Activated CD4-positive, alpha-beta memory T cell treated with anti-CD3 and anti-CD28 coated beads for 36 hours (primary cell): Measurements from ENCODE around the gene LAD1. TPM values are rescaled to one million over a fixed set of nuclear protein-coding genes. Genes with fewer than 3 reads are reported as not detected.

Source experiments
- CTCF ChIA-PET: fragments of 350-600 bp; sonication (Branson Sonifier 250); formaldehyde crosslinking; loops from one replicate; lab custom pipeline; 2021; ENCODE audit warnings: antibody characterized with exemption, inconsistent platforms; lab: Charles Lee
- POLR2A ChIA-PET: fragments of 350-600 bp; sonication (Branson Sonifier 250); formaldehyde crosslinking; loops from one replicate; lab custom pipeline; 2021; ENCODE audit warnings: antibody characterized with exemption; lab: Charles Lee
- DNase-seq: peaks from one replicate; pipeline ENCODE4 v3.0.0-alpha.2; 2020
- H3K27ac Mint-ChIP-seq: one replicate; pipeline ENCODE4 v1.8.0; 2021; ENCODE audit warnings: mixed read lengths
- H3K27me3 Mint-ChIP-seq: one replicate; pipeline ENCODE4 v1.8.0; 2021; ENCODE audit warnings: mixed read lengths
- H3K36me3 Mint-ChIP-seq: one replicate; pipeline ENCODE4 v1.8.0; 2021; ENCODE audit warnings: mixed read lengths
- H3K4me1 Mint-ChIP-seq: one replicate; pipeline ENCODE4 v1.8.0; 2021; ENCODE audit warnings: low read depth, mixed read lengths
- H3K4me3 Mint-ChIP-seq: one replicate; pipeline ENCODE4 v1.8.0; 2021; ENCODE audit warnings: mild to moderate bottlenecking, mixed read lengths
- H3K9me3 Mint-ChIP-seq: one replicate; pipeline ENCODE4 v1.8.0; 2021; ENCODE audit warnings: mixed read lengths
- intact Hi-C: fragments of 100-400 bp; cut with micrococcal nuclease; formaldehyde crosslinking; loops from one replicate; pipeline ENCODE4 v1.15.1; 2023
- total RNA-seq, 2 experiments: library from RNA; stranded (reverse); gene quantifications; one replicate each; pipeline ENCODE4 v1.2.3, GENCODE V29; 2021

LAD1 gene
- total RNA-seq, 2 experiments from 2014 or later, result not detected

DNA sequence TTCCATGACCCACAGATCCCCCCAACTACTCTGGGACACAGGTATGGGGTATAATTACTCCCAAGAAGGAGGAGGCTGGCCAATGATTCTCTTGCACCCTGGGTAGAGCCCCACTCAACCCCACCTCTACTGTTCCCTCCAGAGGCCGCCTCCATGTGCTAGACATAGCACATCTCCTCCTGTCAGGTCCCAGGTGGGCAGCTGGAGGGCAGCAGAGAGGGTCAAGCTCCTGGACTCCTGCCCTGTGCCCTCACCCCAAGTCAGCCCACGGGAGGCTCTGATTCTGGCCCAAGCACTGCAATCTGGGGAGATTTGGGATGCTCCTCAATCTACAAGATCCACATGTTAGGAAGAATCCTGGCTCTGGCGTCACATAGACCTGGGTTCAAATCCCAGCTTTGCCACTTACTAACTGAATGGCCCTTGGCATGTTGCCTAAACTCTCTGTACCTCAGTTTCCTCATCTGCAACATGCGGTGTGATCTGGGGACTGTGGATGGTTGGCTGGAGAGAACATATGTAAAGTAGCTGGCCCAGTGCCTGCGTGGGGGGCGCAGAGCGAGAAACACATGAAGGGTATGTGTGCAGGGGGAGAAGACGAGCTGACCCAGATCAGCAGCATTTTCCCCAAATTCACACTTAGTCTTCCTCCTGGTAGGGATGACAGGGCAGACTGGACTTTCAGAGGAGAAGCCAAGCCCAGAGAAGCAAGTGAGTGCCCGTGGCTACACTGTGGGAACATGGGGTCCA, 44.8 kb downstream of the LAD1 start:
- H3K36me3 Mint-ChIP-seq, result no peaks in the 10 kb centered on the region
- POLR2A ChIA-PET, result no interaction called here
- intact Hi-C loops, result no loop called here
- no peak for DNase-seq
- peaks cover 11% of the 10 kb centered on the region for H3K27me3 Mint-ChIP-seq
- H3K27ac Mint-ChIP-seq, result no peak overlapping the region
- no peaks in the 10 kb centered on the region for H3K4me1 Mint-ChIP-seq
- H3K9me3 Mint-ChIP-seq, result no peaks in the 10 kb centered on the region
- CTCF ChIA-PET, result no interaction called here
- no peak overlapping the region for H3K4me3 Mint-ChIP-seq

DNA sequence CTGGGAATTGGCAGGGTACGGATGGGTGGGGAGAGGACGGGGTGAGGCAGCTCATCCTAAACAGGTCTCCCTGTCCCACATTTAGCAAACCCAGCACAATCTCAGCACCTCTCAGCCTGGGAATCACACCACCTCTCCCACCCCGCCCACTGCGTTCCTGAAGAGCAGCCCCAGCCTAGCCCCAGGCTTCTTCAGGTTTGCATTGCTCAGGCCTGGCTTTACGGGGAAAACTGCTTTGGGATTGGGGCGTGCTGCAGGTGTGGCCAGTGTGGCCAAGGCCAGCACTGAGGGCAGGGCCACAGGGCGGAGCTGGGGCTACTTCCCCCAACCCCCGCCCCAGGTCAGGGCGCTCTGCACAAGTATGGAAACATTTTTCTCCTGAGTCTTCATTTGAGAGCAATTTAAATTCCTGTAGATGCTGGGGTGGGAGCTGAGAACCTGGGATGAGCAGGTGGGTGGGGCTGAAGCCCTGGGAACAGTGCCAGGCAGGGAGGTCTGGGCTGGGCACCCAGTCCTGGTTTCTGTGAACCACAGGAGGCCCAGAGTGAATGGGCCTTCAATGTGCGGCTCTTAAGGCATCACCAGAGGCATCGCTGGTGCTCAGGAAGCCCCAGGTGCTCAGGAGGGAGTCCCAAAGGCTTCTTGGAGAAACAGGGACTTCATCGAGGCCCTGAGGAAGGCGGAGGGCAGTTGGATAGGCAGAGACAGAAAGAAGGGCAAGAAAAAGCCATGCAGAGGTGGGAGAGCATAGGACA, 45.8 kb downstream of the LAD1 start:
- POLR2A ChIA-PET, result no interaction called here
- CTCF ChIA-PET, result no interaction called here
- DNase-seq, result no peak
- Mint-ChIP-seq H3K27me3 (peaks cover 11% of the 10 kb centered on the region), H3K36me3 (no peaks in the 10 kb centered on the region), H3K9me3 (no peaks in the 10 kb centered on the region), H3K4me3 (no peak overlapping the region), H3K4me1 (no peaks in the 10 kb centered on the region), H3K27ac (no peak overlapping the region)
- intact Hi-C loops, result no loop called here

DNA sequence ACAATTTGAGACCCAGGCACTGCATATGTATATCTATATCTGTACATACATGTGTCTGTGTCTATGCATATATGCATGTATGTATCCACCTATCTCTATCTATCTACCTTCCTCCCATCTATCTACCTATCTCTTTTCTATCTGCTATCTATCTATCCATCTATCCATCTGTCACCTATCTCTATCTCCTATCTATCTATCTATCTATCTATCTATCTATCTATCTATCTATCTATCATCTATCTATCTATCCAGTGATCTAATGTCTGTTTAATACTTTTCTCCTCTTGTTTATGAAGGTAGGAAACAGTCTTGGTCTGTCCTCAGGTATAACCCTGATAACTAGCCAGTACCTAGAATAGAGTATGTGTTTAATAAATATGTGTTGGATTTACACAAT, 47.5 kb downstream of the LAD1 start:
- CTCF ChIA-PET, result no interaction called here
- peaks cover 14% of the 10 kb centered on the region for H3K27me3 Mint-ChIP-seq

DNA sequence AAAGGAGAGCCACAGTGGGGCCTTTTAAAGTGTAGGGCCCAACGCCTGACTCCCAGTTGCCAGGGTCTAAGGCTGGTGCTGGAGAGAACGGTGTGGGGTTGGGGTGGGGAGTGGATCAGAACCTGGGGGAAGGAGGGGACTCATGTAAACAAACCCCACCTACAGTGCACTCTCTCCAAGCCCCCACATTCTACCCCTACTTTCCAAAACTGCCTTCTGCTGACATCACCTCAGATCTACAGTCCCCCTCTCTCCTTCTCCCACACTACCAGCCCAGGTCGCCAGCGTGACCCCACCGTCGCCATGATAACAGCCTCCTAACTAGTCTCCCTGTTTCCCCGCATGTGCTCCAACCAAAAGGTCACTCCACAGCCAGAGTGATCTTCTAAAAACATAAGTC, 48.2 kb downstream of the LAD1 start:
- ChIA-PET CTCF (interaction anchor here (1.2 kb wide), 2 partner anchors 18 to 97 kb away, joined by 3 read pairs; no protein-coding TSS in a partner anchor), POLR2A (no interaction called here)
- H3K9me3 Mint-ChIP-seq, result no peaks in the 10 kb centered on the region
- H3K4me1 Mint-ChIP-seq, result no peaks in the 10 kb centered on the region
- no peak for DNase-seq
- no peaks in the 10 kb centered on the region for H3K36me3 Mint-ChIP-seq
- no peak overlapping the region for H3K4me3 Mint-ChIP-seq
- H3K27me3 Mint-ChIP-seq, result peaks cover 14% of the 10 kb centered on the region
- no peak overlapping the region for H3K27ac Mint-ChIP-seq
- intact Hi-C loops, result no loop called here

More for the DNA sequence above, 47.5 kb downstream of the LAD1 start:
- intact Hi-C loops, result no loop called here
- H3K36me3 Mint-ChIP-seq, result no peaks in the 10 kb centered on the region
- H3K4me3 Mint-ChIP-seq, result no peak overlapping the region
- H3K27ac Mint-ChIP-seq, result no peak overlapping the region
- no peaks in the 10 kb centered on the region for H3K9me3 Mint-ChIP-seq
- POLR2A ChIA-PET, result no interaction called here
- DNase-seq, result no peak
- H3K4me1 Mint-ChIP-seq, result no peaks in the 10 kb centered on the region

DNA sequence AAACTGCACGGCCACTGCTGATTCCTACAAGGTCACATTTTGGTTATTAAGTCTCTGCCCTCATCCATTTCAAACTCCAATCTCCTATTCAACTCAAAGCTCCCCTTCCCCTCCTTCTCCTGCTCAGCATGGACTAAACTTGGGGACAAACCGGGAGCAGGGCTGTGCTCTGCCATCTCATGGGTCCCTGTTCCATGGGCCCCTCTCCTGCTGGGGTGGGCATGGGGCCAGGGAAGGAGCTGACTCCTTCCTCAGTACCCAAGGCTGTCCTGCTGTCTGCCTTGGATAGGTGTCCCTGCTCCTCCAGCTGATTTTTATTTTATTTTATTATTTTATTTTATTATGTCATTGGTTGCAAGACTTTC, 48.8 kb downstream of the LAD1 start:
- no peak overlapping the region for H3K4me3 Mint-ChIP-seq
- H3K36me3 Mint-ChIP-seq, result no peaks in the 10 kb centered on the region
- H3K27me3 Mint-ChIP-seq, result peaks cover 14% of the 10 kb centered on the region
- no peak for DNase-seq
- intact Hi-C loops, result no loop called here
- POLR2A ChIA-PET, result interaction anchor here (0.6 kb wide), 1 partner anchor 84 kb away, joined by 4 read pairs; no protein-coding TSS in a partner anchor
- CTCF ChIA-PET, result interaction anchor here (1.2 kb wide), 2 partner anchors 17 to 97 kb away, joined by 3 read pairs; no protein-coding TSS in a partner anchor
- H3K4me1 Mint-ChIP-seq, result no peaks in the 10 kb centered on the region
- H3K9me3 Mint-ChIP-seq, result no peaks in the 10 kb centered on the region
- no peak overlapping the region for H3K27ac Mint-ChIP-seq

DNA sequence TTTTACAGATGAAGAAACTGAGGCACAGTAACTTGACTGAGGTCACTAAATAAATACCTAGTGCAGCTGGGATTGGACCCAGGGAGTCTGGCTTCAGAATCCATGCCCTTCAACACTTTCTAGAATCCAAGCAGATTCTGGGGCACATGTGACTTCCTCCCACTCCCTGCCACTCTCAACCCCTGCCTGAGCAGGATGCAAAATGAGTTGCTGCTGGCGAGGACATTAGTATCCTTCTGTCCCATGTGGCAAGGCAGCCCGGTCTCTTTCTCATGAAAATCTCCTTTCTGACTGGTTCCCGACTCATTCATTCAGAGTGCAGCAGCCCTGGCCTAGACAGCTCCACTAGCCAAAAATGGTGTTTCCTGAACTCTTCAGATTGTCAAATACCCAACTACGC, 50.0 kb downstream of the LAD1 start:
- CTCF ChIA-PET, result interaction anchor here (1.2 to 1.8 kb wide), 5 partner anchors 10 to 164 kb away, joined by 3 to 5 read pairs (median 4); no protein-coding TSS in a partner anchor
- no peaks in the 10 kb centered on the region for H3K36me3 Mint-ChIP-seq
- no peak overlapping the region for H3K4me3 Mint-ChIP-seq
- intact Hi-C loops, result no loop called here
- no peak for DNase-seq
- POLR2A ChIA-PET, result no interaction called here
- peaks cover 13% of the 10 kb centered on the region for H3K27me3 Mint-ChIP-seq
- no peaks in the 10 kb centered on the region for H3K4me1 Mint-ChIP-seq
- H3K27ac Mint-ChIP-seq, result no peak overlapping the region
- H3K9me3 Mint-ChIP-seq, result no peaks in the 10 kb centered on the region

DNA sequence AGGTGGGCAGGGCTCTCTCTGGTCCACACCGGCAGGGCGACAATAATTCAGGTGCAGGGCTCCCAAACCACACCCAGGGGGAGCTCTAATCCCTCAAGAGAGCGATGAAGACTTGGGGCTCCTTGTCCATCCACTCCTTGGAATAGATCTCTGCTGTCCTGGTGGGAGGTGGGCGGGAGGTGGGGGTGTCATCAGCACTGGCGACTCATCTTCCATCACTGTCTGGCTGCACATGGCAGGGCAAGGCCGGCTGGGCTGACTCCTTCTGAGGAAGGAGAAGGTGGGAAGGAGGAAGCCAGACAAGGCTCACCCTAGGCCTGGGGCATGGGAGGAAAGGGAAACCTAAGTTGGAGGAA, 50.9 kb downstream of the LAD1 start:
- CTCF ChIA-PET, result interaction anchor here (1.1 to 1.8 kb wide), 7 partner anchors 11 to 165 kb away, joined by 3 to 5 read pairs (median 4); no protein-coding TSS in a partner anchor
- intact Hi-C loops, result no loop called here
- POLR2A ChIA-PET, result no interaction called here
- DNase-seq, result peak; percentile 49
- Mint-ChIP-seq H3K36me3 (no peaks in the 10 kb centered on the region), H3K4me1 (no peaks in the 10 kb centered on the region), H3K27me3 (peaks cover 13% of the 10 kb centered on the region), H3K27ac (no peak overlapping the region), H3K9me3 (no peaks in the 10 kb centered on the region), H3K4me3 (no peak overlapping the region)

DNA sequence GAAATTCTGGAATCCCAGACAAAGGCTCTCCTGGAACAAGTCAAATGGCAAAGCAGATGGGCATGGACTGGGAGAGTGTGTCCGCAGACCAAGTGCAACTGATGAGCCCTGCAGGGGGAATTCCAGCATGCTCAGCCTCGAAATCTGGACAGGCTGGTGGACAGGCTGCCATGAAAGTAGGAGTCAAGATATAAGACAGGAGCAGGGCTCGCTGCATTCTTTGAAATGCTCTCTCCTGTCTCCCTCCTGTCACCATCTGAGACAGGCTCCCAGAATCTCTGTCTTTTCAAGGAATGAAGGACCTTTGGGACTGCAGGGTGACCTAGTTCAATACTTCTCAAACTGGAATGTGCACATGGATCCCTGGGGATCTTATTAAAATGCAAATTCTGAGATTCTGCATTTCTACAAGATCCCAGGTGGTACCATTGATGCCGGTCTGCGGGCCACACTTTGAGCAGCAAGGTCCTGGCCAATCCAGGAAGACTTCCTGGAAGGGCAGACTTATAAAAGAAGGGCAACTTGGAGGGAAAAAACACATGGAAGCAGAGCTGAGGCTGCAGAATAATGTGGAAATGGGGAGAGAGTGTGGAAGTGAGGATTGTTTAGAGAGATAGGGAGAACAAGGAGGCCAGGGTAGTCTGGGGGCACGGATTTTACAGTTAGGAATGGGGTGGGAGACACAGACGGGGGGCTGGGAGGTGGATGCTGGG, 51.5 kb downstream of the LAD1 start:
- CTCF ChIA-PET, result interaction anchor here (1.1 to 1.8 kb wide), 9 partner anchors 13 to 166 kb away, joined by 3 to 5 read pairs (median 4); no protein-coding TSS in a partner anchor
- H3K4me1 Mint-ChIP-seq, result no peaks in the 10 kb centered on the region

DNA sequence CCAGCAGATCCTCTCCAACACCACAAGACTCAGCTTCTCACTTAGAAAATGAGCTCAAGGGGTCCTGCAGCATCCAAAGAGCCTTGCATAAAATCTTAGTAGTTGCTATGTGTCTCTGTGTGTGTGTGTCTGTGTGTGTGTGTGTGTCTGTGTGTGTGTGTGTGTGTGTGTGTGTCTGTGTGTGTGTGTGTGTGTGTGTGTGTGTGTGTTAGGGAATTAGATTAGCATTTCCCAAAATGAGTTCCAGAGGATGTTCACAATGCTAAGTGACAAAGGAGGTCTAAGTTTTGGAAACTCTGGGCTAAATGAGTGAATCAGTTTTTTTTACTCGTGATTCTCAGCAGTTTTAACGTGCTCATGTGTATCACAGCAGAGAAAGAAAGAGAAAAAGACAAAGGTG, 52.1 kb downstream of the LAD1 start:
- no peak for DNase-seq
- Mint-ChIP-seq H3K27me3 (peaks cover 13% of the 10 kb centered on the region), H3K4me1 (no peaks in the 10 kb centered on the region), H3K36me3 (no peaks in the 10 kb centered on the region), H3K27ac (no peak overlapping the region), H3K4me3 (no peak overlapping the region), H3K9me3 (no peaks in the 10 kb centered on the region)
- ChIA-PET CTCF (interaction anchor here (1.1 to 1.7 kb wide), 4 partner anchors 13 to 93 kb away, joined by 3 to 5 read pairs (median 4); no protein-coding TSS in a partner anchor), POLR2A (interaction anchor here (0.6 kb wide), 1 partner anchor 1025 kb away, joined by 3 read pairs; no protein-coding TSS in a partner anchor)
- intact Hi-C loops, result no loop called here

More for the DNA sequence above, 51.5 kb downstream of the LAD1 start:
- H3K27ac Mint-ChIP-seq, result no peak overlapping the region
- H3K27me3 Mint-ChIP-seq, result peaks cover 13% of the 10 kb centered on the region
- DNase-seq, result no peak
- POLR2A ChIA-PET, result no interaction called here
- no peaks in the 10 kb centered on the region for H3K9me3 Mint-ChIP-seq
- H3K36me3 Mint-ChIP-seq, result no peaks in the 10 kb centered on the region
- H3K4me3 Mint-ChIP-seq, result no peak overlapping the region
- intact Hi-C loops, result no loop called here

DNA sequence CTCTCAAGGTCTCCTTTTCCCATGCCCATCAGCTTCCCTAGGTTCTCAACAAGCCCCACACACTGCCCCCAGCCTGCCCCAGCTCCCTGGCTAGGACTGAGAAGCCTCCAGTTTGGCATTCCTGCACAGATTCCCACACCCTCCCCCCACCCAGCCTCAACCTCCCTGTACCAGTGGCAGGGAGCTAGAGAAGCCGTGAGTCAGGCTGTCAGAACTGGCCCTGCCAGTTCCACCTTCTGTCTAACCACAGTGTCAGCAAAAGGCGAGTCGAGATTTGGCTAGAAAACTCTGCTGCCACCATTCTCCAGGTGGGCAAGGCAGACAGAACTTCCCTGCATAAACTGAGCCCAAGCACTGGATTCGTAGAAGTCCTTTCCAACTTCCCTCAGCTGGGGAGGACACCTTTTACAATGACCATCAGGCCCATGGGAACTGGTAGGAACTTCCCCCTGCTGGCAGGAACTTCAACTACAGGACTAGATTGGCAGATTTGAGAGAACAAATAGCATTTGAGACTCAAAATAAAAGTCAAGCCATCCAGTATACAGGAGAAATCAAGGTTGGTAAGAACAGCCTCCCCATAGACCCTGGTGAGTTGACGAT, 52.7 kb downstream of the LAD1 start:
- ChIA-PET POLR2A (interaction anchor here (0.6 kb wide), 1 partner anchor 1026 kb away, joined by 3 read pairs; no protein-coding TSS in a partner anchor), CTCF (interaction anchor here (1.1 to 1.3 kb wide), 3 partner anchors 14 to 92 kb away, joined by 3 to 5 read pairs (median 3); no protein-coding TSS in a partner anchor)
- DNase-seq, result no peak
- Mint-ChIP-seq H3K36me3 (no peaks in the 10 kb centered on the region), H3K9me3 (peaks cover under 1% of the 10 kb centered on the region), H3K27ac (no peak overlapping the region), H3K4me1 (no peaks in the 10 kb centered on the region), H3K27me3 (peaks cover 13% of the 10 kb centered on the region), H3K4me3 (no peak overlapping the region)
- intact Hi-C loops, result no loop called here

DNA sequence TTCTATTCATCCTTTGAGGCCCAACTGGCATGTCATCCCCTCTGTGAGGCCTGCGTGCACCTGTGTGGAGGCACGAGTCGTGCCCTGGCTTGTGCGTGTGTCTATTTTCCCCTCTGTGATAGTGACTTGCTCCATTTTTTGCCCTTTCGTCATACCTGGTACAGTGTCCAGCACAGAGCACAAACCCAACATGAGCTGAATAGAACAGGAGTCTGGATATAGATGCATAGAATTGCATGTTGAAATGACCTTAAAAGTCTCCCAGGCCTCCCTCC, 54.1 kb downstream of the LAD1 start:
- Mint-ChIP-seq H3K4me3 (no peak overlapping the region), H3K36me3 (no peaks in the 10 kb centered on the region), H3K9me3 (peaks cover 6% of the 10 kb centered on the region), H3K27ac (no peak overlapping the region), H3K27me3 (peaks cover 11% of the 10 kb centered on the region), H3K4me1 (no peaks in the 10 kb centered on the region)
- intact Hi-C loops, result no loop called here
- ChIA-PET CTCF (no interaction called here), POLR2A (no interaction called here)
- DNase-seq, result no peak
